GM21423 (cell line): ENCODE results near the gene CHCHD3.

Source experiments
- ATAC-seq: cut with Tn5 transposase; IDR thresholded peaks from one replicate; pipeline ENCODE4 v1.9.1; 2021; ENCODE audit warnings: mild to moderate bottlenecking, moderate library complexity; ENCODE audit not compliant: unreplicated experiment

Gene CHCHD3

GRCh38 chr7:133047321-133047720, 34.6 kb downstream of the CHCHD3 start:
- no peak for ATAC-seq

- ATAC-seq, result no peak
Measured at GRCh38 chr7:133044722-133045473, 37.0 kb downstream of the CHCHD3 start.

- ATAC-seq, result no peak
Measured at GRCh38 chr7:133040674-133041073, 41.2 kb downstream of the CHCHD3 start.

GRCh38 chr7:133040178-133040577, 41.7 kb downstream of the CHCHD3 start:
- no peak for ATAC-seq

GRCh38 chr7:133039614-133040013, 42.3 kb downstream of the CHCHD3 start:
- ATAC-seq, result no peak

GRCh38 chr7:133036289-133036688, 45.6 kb downstream of the CHCHD3 start:
- ATAC-seq, result no peak

- ATAC-seq, result peak; percentile 89
Measured at GRCh38 chr7:133035240-133035639, 46.6 kb downstream of the CHCHD3 start.

GRCh38 chr7:133030346-133030745, 51.5 kb downstream of the CHCHD3 start:
- no peak for ATAC-seq

GRCh38 chr7:133029463-133029862, 52.4 kb downstream of the CHCHD3 start:
- no peak for ATAC-seq

GRCh38 chr7:133027397-133027796, 54.5 kb downstream of the CHCHD3 start:
- no peak for ATAC-seq

- no peak for ATAC-seq
Measured at GRCh38 chr7:133026210-133026859, 55.6 kb downstream of the CHCHD3 start.

- no peak for ATAC-seq
Measured at GRCh38 chr7:133025056-133025455, 56.8 kb downstream of the CHCHD3 start.

GRCh38 chr7:133024596-133024995, 57.3 kb downstream of the CHCHD3 start:
- no peak for ATAC-seq

- ATAC-seq, result no peak
Measured at GRCh38 chr7:133023370-133024071, 58.4 kb downstream of the CHCHD3 start.

- no peak for ATAC-seq
Measured at GRCh38 chr7:133022661-133023060, 59.2 kb downstream of the CHCHD3 start.

GRCh38 chr7:133021196-133021595, 60.7 kb downstream of the CHCHD3 start:
- no peak for ATAC-seq

- no peak for ATAC-seq
Measured at GRCh38 chr7:133020496-133020895, 61.4 kb downstream of the CHCHD3 start.

GRCh38 chr7:133019590-133019989, 62.3 kb downstream of the CHCHD3 start:
- ATAC-seq, result no peak

GRCh38 chr7:133016604-133017003, 65.3 kb downstream of the CHCHD3 start:
- ATAC-seq, result no peak

- ATAC-seq, result no peak
Measured at GRCh38 chr7:133015888-133016287, 66.0 kb downstream of the CHCHD3 start.

GRCh38 chr7:133011746-133012145, 70.1 kb downstream of the CHCHD3 start:
- no peak for ATAC-seq
